WTC11 (cell line): ENCODE results near the gene KDM4B. TPM values are rescaled to one million over a fixed set of nuclear protein-coding genes. Genes with fewer than 3 reads are reported as not detected.

Experiments used
- ATAC-seq: fragments of 200-7000 bp; cut with Tn5 transposase; 2 replicates; pipeline ENCODE4 v1.10.0; 2021; ENCODE audit warnings: mild to moderate bottlenecking, moderate library complexity
- CTCF ChIA-PET: fragments of 300-600 bp; sonication (Branson Sonifier 250); formaldehyde crosslinking; loops from one replicate; lab custom pipeline; 2021; ENCODE audit warnings: antibody characterized with exemption; lab: Charles Lee
- POLR2A ChIA-PET: fragments of 350-600 bp; sonication (Branson Sonifier 250); formaldehyde crosslinking; loops from one replicate; lab custom pipeline; 2021; ENCODE audit warnings: antibody characterized with exemption; lab: Charles Lee
- DNase-seq: peaks from one replicate; pipeline ENCODE4 v3.0.0; 2021; ENCODE audit warnings: low spot score
- H3K27ac Mint-ChIP-seq: 2 replicates; pipeline ENCODE4 v1.8.0; 2021; ENCODE audit warnings: mixed read lengths
- H3K27me3 Mint-ChIP-seq: 2 replicates; pipeline ENCODE4 v1.8.0; 2021; ENCODE audit warnings: low read depth, mild to moderate bottlenecking, moderate library complexity, mixed read lengths
- H3K36me3 Mint-ChIP-seq: 2 replicates; pipeline ENCODE4 v1.8.0; 2021; ENCODE audit warnings: mixed read lengths
- H3K4me1 Mint-ChIP-seq: 2 replicates; pipeline ENCODE4 v1.8.0; 2022; ENCODE audit warnings: mixed read lengths
- H3K4me3 Mint-ChIP-seq: 2 replicates; pipeline ENCODE4 v1.8.0; 2021; ENCODE audit warnings: mild to moderate bottlenecking, moderate library complexity, mixed read lengths
- H3K9me3 Mint-ChIP-seq: 2 replicates; pipeline ENCODE4 v1.8.0; 2021; ENCODE audit warnings: mixed read lengths
- CREM ChIP-seq: sonication (generic); formaldehyde crosslinking; IDR thresholded peaks from 2 replicates; pipeline ENCODE4 v1.8.1; 2022; ENCODE audit warnings: mild to moderate bottlenecking, missing genetic modification reagents, moderate library complexity
- CTCF ChIP-seq: fragments of 200-600 bp; IDR thresholded peaks from 2 replicates; pipeline ENCODE4 v1.8.0; 2022; ENCODE audit warnings: antibody characterized with exemption
- ELF4 ChIP-seq: sonication (generic); formaldehyde crosslinking; IDR thresholded peaks from 2 replicates; pipeline ENCODE4 v1.8.1; 2022; ENCODE audit warnings: low read depth, mild to moderate bottlenecking, moderate library complexity, missing genetic modification reagents
- ETV6 ChIP-seq: sonication (generic); formaldehyde crosslinking; IDR thresholded peaks from 2 replicates; pipeline ENCODE4 v1.8.1; 2022; ENCODE audit warnings: mild to moderate bottlenecking, missing genetic modification reagents
- FOXJ3 ChIP-seq: sonication (generic); formaldehyde crosslinking; IDR thresholded peaks from 2 replicates; pipeline ENCODE4 v1.9.0; 2021; ENCODE audit warnings: missing genetic modification reagents, mild to moderate bottlenecking, borderline replicate concordance
- FOXP4 ChIP-seq: sonication (generic); formaldehyde crosslinking; IDR thresholded peaks from 2 replicates; pipeline ENCODE4 v1.8.0; 2022; ENCODE audit warnings: mild to moderate bottlenecking, missing genetic modification reagents
- IRF2 ChIP-seq: sonication (generic); formaldehyde crosslinking; IDR thresholded peaks from 2 replicates; pipeline ENCODE4 v1.8.0; 2022; ENCODE audit warnings: low read depth, missing genetic modification reagents, borderline replicate concordance
- MXD4 ChIP-seq: fragments of 250-450 bp; sonication (Bioruptor Pico); IDR thresholded peaks from 2 replicates; pipeline ENCODE4 v1.8.0; 2021; ENCODE audit warnings: mild to moderate bottlenecking, moderate library complexity, borderline replicate concordance
- NR3C1 ChIP-seq: sonication (generic); formaldehyde crosslinking; conservative IDR thresholded peaks from 2 replicates; pipeline ENCODE4 v1.8.1; 2023; ENCODE audit warnings: low read depth, mild to moderate bottlenecking, missing genetic modification reagents
- TEAD1 ChIP-seq: sonication (generic); formaldehyde crosslinking; IDR thresholded peaks from 2 replicates; pipeline ENCODE4 v1.8.0; 2022; ENCODE audit warnings: mild to moderate bottlenecking, missing genetic modification reagents
- ZNF219 ChIP-seq: sonication (generic); formaldehyde crosslinking; IDR thresholded peaks from 2 replicates; pipeline ENCODE4 v1.8.0; 2023; ENCODE audit warnings: missing genetic modification reagents, mild to moderate bottlenecking, borderline replicate concordance
- ZNF232 ChIP-seq: sonication (generic); formaldehyde crosslinking; IDR thresholded peaks from 2 replicates; pipeline ENCODE4 v1.8.0; 2022; ENCODE audit warnings: mild to moderate bottlenecking, missing genetic modification reagents
- ZNF396 ChIP-seq: fragments of 250-450 bp; sonication (Bioruptor Pico); IDR thresholded peaks from 2 replicates; pipeline ENCODE4 v1.8.0; 2021; ENCODE audit warnings: mild to moderate bottlenecking, moderate library complexity, borderline replicate concordance
- total RNA-seq: library from RNA; stranded (reverse); gene quantifications from 3 replicates; pipeline ENCODE4 v1.2.3, GENCODE V29; 2021
- TF ChIP-seq, protein P1 (sequence below): sonication (generic); formaldehyde crosslinking; IDR thresholded peaks from 2 replicates; pipeline ENCODE4 v1.8.1; 2023; ENCODE audit warnings: mild to moderate bottlenecking, missing genetic modification reagents, moderate library complexity
- TF ChIP-seq, protein P2 (sequence below): fragments of 250-450 bp; sonication (Bioruptor Pico); IDR thresholded peaks from 2 replicates; pipeline ENCODE4 v1.9.0; 2021; ENCODE audit warnings: mild to moderate bottlenecking, borderline replicate concordance
- TF ChIP-seq, protein P3 (sequence below): sonication (generic); formaldehyde crosslinking; IDR thresholded peaks from 2 replicates; pipeline ENCODE4 v1.8.1; 2022; ENCODE audit warnings: low read depth, missing genetic modification reagents, borderline replicate concordance
- TF ChIP-seq, protein P4 (sequence below): fragments of 250-450 bp; sonication (Bioruptor Pico); IDR thresholded peaks from 2 replicates; pipeline ENCODE4 v1.8.0; 2021; ENCODE audit warnings: mild to moderate bottlenecking
- TF ChIP-seq, protein P5 (sequence below): sonication (generic); formaldehyde crosslinking; IDR thresholded peaks from 2 replicates; pipeline ENCODE4 v1.8.1; 2022; ENCODE audit warnings: low read depth, mild to moderate bottlenecking, moderate library complexity, missing genetic modification reagents, borderline replicate concordance

Gene KDM4B
- total RNA-seq, 1 experiment from 2014 or later: 43.2 TPM

GRCh38 chr19:5134691-5135090, 165.8 kb downstream of the KDM4B start:
- CTCF ChIA-PET: interaction anchor here (0.8 to 2.4 kb wide), 5 partner anchors 20 to 103 kb away, joined by 3 to 9 read pairs (median 5); no protein-coding TSS in a partner anchor
- no peak for ATAC-seq
- H3K27ac Mint-ChIP-seq: peak overlapping the region; percentile 60; the same call in 1 of the 2 replicates

GRCh38 chr19:5136073-5136855, 167.4 kb downstream of the KDM4B start:
- no peak for DNase-seq
- H3K4me1 Mint-ChIP-seq: peaks cover 7% of the 10 kb centered on the region
- ChIA-PET CTCF (interaction anchor here (0.8 to 5.2 kb wide), 4 partner anchors 8 to 87 kb away, joined by 3 to 46 read pairs (median 14); no protein-coding TSS in a partner anchor), POLR2A (no interaction called here)
- H3K9me3 Mint-ChIP-seq: no peaks in the 10 kb centered on the region
- H3K4me3 Mint-ChIP-seq: no peak overlapping the region
- peaks cover 22% of the 10 kb centered on the region for H3K36me3 Mint-ChIP-seq
- H3K27ac Mint-ChIP-seq: no peak overlapping the region; the same call in 1 of the 2 replicates
- ATAC-seq: no peak
- no peaks in the 10 kb centered on the region for H3K27me3 Mint-ChIP-seq
- TF ChIP-seq ETV6 (CRISPR knock-in tag): no peak
- TF ChIP-seq, protein P1, sequence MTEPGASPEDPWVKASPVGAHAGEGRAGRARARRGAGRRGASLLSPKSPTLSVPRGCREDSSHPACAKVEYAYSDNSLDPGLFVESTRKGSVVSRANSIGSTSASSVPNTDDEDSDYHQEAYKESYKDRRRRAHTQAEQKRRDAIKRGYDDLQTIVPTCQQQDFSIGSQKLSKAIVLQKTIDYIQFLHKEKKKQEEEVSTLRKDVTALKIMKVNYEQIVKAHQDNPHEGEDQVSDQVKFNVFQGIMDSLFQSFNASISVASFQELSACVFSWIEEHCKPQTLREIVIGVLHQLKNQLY (CRISPR knock-in tag): no peak
- no peak for TF ChIP-seq ZNF232 (CRISPR knock-in tag)
- TF ChIP-seq ELF4 (CRISPR knock-in tag): no peak
- TF ChIP-seq FOXP4 (CRISPR knock-in tag): no peak
- TF ChIP-seq, protein P2, sequence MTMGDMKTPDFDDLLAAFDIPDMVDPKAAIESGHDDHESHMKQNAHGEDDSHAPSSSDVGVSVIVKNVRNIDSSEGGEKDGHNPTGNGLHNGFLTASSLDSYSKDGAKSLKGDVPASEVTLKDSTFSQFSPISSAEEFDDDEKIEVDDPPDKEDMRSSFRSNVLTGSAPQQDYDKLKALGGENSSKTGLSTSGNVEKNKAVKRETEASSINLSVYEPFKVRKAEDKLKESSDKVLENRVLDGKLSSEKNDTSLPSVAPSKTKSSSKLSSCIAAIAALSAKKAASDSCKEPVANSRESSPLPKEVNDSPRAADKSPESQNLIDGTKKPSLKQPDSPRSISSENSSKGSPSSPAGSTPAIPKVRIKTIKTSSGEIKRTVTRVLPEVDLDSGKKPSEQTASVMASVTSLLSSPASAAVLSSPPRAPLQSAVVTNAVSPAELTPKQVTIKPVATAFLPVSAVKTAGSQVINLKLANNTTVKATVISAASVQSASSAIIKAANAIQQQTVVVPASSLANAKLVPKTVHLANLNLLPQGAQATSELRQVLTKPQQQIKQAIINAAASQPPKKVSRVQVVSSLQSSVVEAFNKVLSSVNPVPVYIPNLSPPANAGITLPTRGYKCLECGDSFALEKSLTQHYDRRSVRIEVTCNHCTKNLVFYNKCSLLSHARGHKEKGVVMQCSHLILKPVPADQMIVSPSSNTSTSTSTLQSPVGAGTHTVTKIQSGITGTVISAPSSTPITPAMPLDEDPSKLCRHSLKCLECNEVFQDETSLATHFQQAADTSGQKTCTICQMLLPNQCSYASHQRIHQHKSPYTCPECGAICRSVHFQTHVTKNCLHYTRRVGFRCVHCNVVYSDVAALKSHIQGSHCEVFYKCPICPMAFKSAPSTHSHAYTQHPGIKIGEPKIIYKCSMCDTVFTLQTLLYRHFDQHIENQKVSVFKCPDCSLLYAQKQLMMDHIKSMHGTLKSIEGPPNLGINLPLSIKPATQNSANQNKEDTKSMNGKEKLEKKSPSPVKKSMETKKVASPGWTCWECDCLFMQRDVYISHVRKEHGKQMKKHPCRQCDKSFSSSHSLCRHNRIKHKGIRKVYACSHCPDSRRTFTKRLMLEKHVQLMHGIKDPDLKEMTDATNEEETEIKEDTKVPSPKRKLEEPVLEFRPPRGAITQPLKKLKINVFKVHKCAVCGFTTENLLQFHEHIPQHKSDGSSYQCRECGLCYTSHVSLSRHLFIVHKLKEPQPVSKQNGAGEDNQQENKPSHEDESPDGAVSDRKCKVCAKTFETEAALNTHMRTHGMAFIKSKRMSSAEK (CRISPR knock-in tag): no peak

More at GRCh38 chr19:5134691-5135090, 165.8 kb downstream of the KDM4B start:
- no peak for TF ChIP-seq TEAD1 (CRISPR knock-in tag)
- TF ChIP-seq, protein P1 (CRISPR knock-in tag): no peak
- TF ChIP-seq, protein P3, sequence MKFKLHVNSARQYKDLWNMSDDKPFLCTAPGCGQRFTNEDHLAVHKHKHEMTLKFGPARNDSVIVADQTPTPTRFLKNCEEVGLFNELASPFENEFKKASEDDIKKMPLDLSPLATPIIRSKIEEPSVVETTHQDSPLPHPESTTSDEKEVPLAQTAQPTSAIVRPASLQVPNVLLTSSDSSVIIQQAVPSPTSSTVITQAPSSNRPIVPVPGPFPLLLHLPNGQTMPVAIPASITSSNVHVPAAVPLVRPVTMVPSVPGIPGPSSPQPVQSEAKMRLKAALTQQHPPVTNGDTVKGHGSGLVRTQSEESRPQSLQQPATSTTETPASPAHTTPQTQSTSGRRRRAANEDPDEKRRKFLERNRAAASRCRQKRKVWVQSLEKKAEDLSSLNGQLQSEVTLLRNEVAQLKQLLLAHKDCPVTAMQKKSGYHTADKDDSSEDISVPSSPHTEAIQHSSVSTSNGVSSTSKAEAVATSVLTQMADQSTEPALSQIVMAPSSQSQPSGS (CRISPR knock-in tag): no peak
- no peak for TF ChIP-seq ZNF219
- TF ChIP-seq, protein P4, sequence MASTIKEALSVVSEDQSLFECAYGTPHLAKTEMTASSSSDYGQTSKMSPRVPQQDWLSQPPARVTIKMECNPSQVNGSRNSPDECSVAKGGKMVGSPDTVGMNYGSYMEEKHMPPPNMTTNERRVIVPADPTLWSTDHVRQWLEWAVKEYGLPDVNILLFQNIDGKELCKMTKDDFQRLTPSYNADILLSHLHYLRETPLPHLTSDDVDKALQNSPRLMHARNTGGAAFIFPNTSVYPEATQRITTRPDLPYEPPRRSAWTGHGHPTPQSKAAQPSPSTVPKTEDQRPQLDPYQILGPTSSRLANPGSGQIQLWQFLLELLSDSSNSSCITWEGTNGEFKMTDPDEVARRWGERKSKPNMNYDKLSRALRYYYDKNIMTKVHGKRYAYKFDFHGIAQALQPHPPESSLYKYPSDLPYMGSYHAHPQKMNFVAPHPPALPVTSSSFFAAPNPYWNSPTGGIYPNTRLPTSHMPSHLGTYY (CRISPR knock-in tag): no peak
- TF ChIP-seq NR3C1: no peak
- TF ChIP-seq ZNF396 (CRISPR knock-in tag): no peak
- TF ChIP-seq ETV6 (CRISPR knock-in tag): no peak
- no peak for TF ChIP-seq CREM (CRISPR knock-in tag)
- TF ChIP-seq IRF2 (CRISPR knock-in tag): no peak
- TF ChIP-seq MXD4 (CRISPR knock-in tag): no peak
- TF ChIP-seq ELF4 (CRISPR knock-in tag): no peak
- TF ChIP-seq, protein P5, sequence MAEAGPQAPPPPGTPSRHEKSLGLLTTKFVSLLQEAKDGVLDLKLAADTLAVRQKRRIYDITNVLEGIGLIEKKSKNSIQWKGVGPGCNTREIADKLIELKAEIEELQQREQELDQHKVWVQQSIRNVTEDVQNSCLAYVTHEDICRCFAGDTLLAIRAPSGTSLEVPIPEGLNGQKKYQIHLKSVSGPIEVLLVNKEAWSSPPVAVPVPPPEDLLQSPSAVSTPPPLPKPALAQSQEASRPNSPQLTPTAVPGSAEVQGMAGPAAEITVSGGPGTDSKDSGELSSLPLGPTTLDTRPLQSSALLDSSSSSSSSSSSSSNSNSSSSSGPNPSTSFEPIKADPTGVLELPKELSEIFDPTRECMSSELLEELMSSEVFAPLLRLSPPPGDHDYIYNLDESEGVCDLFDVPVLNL (CRISPR knock-in tag): no peak
- no peak for TF ChIP-seq CTCF
- no peak for TF ChIP-seq FOXJ3 (CRISPR knock-in tag)
- H3K9me3 Mint-ChIP-seq: no peaks in the 10 kb centered on the region
- no peaks in the 10 kb centered on the region for H3K27me3 Mint-ChIP-seq
- DNase-seq: no peak
- POLR2A ChIA-PET: no interaction called here
- peaks cover 18% of the 10 kb centered on the region for H3K4me1 Mint-ChIP-seq
- no peak overlapping the region for H3K4me3 Mint-ChIP-seq
- H3K36me3 Mint-ChIP-seq: peaks cover 22% of the 10 kb centered on the region
